Panc1 (cell line): Measurements from ENCODE around the gene GPHN.

Experiments used
- CTCF ChIP-seq: fragments of 450-650 bp; IDR thresholded peaks from 2 replicates; pipeline ENCODE4 v1.5.1; 2017; ENCODE audit warnings: mild to moderate bottlenecking
- POLR2AphosphoS5 ChIP-seq: IDR thresholded peaks from 2 replicates; pipeline ENCODE4 v1.6.1; 2012; ENCODE audit warnings: mild to moderate bottlenecking, low read depth, low read length, moderate library complexity
- REST ChIP-seq, 2 experiments: IDR thresholded peaks; 2 replicates each; pipeline ENCODE4 v1.6.1; 2011 to 2012; ENCODE audit warnings: low read depth in 2 of 2, control low read depth in 1 of 2, low read length in 1 of 2, mild to moderate bottlenecking in 1 of 2, moderate library complexity in 1 of 2; ENCODE audit not compliant: insufficient read depth in 1 of 2
- SIN3A ChIP-seq: IDR thresholded peaks from 2 replicates; pipeline ENCODE4 v1.6.1; 2012; ENCODE audit warnings: low read depth, mild to moderate bottlenecking, low read length, moderate library complexity, borderline replicate concordance; ENCODE audit not compliant: insufficient read depth

- TF ChIP-seq POLR2AphosphoS5 (no peak), CTCF (no peak), REST (IDR thresholded peaks at IDR 0.05; ENCODE audit: insufficient read depth in 1 of 2, low read depth in 2 of 2, low read length in 1 of 2) (no peak), SIN3A (no peak)
Observed at GRCh38 chr14:66717561-66718140, 209.7 kb downstream of the GPHN start.
